Measurements from ENCODE around the gene CAPN13. TPM values are rescaled to one million over a fixed set of nuclear protein-coding genes. Genes with fewer than 3 reads are reported as not detected.

The CAPN13 gene
- total RNA-seq, 1 experiment from 2014 or later = 5.7 TPM

DNA sequence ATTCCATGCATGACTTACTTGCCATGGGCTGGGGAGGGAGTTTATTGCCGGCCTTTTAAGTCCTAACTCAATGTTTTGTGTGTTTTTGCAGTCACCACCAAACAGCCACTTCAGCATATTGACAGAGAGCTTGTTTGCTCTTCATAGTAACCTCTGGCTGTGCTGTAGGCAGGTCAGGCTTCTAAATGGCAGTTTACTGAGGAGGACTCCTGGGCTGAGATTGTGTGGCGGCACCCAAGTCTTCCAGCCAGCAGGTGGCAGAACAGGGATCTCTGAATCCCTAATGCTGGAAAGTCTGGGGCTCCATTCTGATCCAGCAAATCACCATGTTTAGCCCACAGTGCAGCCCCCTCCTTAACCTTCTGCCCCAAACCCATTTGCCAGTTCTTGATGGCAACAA, 121.2 kb downstream of the CAPN13 start:
- no peak overlapping the region for H2AFZ ChIP-seq (ENCODE audit: low read length)
- H3K4ac ChIP-seq (ENCODE audit: low read depth, low read length) = no peak overlapping the region
- Mint-ChIP-seq H3K27me3 (ENCODE audit: low read depth) (no peaks in the 10 kb centered on the region; the same call in 1 of the 2 replicates), H3K9me3 (no peaks in the 10 kb centered on the region), H3K27ac (no peak overlapping the region), H3K36me3 (ENCODE audit: insufficient read depth in 1 of 3, low read depth in 3 of 3) (no peaks in the 10 kb centered on the region; a peak in 1 of 7 replicates), H3K4me3 (no peak overlapping the region), H3K4me1 (peaks cover 5 to 6% of the 10 kb centered on the region in 2 experiments; a peak in 3 of 4 replicates)
- H3K79me2 ChIP-seq (ENCODE audit: insufficient read depth, low read length) = no peaks in the 10 kb centered on the region
- no peaks in the 10 kb centered on the region; the same call in 1 of the 2 replicates for H3K27me3 ChIP-seq (ENCODE audit: insufficient read depth, low read length)
- H2BK5ac ChIP-seq (ENCODE audit: insufficient read length, low read length) = no peak overlapping the region
- no peaks in the 10 kb centered on the region for H3K79me1 ChIP-seq (ENCODE audit: insufficient read depth, low read depth, low read length, poor library complexity, severe bottlenecking)
- no peak overlapping the region for H3T11ph ChIP-seq (ENCODE audit: low read length)
- no peaks in the 10 kb centered on the region for H3K23me2 ChIP-seq (ENCODE audit: insufficient read length, low read depth, low read length, poor library complexity, severe bottlenecking)
- WGBS (ENCODE audit: extremely low coverage, insufficient read length, low lambda C conversion rate) = no CpG with 5 or more reads among the region's 2 CpGs
- H3K4me1 ChIP-seq (ENCODE audit: insufficient read depth, low read length) = no peaks in the 10 kb centered on the region
- no peak overlapping the region for H4K8ac ChIP-seq (replicated peaks; ENCODE audit: insufficient read length, low read depth, low read length)
- H3K23ac ChIP-seq (ENCODE audit: insufficient read length, low read depth, low read length) = no peak overlapping the region
- no peak overlapping the region for H4K91ac ChIP-seq (ENCODE audit: insufficient read length, low read depth, low read length)
- H3K9me3 ChIP-seq (ENCODE audit: control insufficient read depth, low read depth, low read length) = no peaks in the 10 kb centered on the region
- H2BK120ac ChIP-seq (ENCODE audit: low read depth, low read length, poor library complexity, severe bottlenecking) = no peak overlapping the region
- no peak overlapping the region for H3K27ac ChIP-seq (ENCODE audit: insufficient read length, low read depth, low read length)
- H4K5ac ChIP-seq (ENCODE audit: insufficient read length, low read depth, low read length) = no peak overlapping the region
- H3K9ac ChIP-seq (ENCODE audit: extremely low read depth, insufficient read length, low read length) = no peak overlapping the region
- peak; percentile 73 for DNase-seq
- no peak overlapping the region for H2BK15ac ChIP-seq (ENCODE audit: low read depth, low read length)
- H4K20me1 ChIP-seq (ENCODE audit: control insufficient read depth, insufficient read depth, insufficient read length) = no peaks in the 10 kb centered on the region
- peak; percentile 66 for TF ChIP-seq CTCF (conservative IDR thresholded peaks at IDR 0.05)
- H3K14ac ChIP-seq (ENCODE audit: insufficient read depth, low read length) = no peak overlapping the region
- H3K18ac ChIP-seq (ENCODE audit: insufficient read length, low read depth, low read length) = no peak overlapping the region
- H2BK12ac ChIP-seq (ENCODE audit: insufficient read length, low read depth, low read length) = no peak overlapping the region
- H2BK20ac ChIP-seq (ENCODE audit: low read depth, low read length, poor library complexity, severe bottlenecking) = no peak overlapping the region
- H2AK5ac ChIP-seq (ENCODE audit: insufficient read length, low read length) = no peak overlapping the region
- H3K4me2 ChIP-seq (ENCODE audit: insufficient read depth, insufficient read length, low read length) = no peak overlapping the region
- no peak overlapping the region for H3K56ac ChIP-seq (ENCODE audit: insufficient read length, low read depth, low read length)
